ENCODE measurements around the gene FGF2.
"Not testable (repeated sequence)": the region's sequence is repeated elsewhere in the genome, so short reads cannot be mapped to it uniquely, and the experiment has no call there.

Gene FGF2

GRCh38 chr4:122814426-122814825, 12.2 kb upstream of the FGF2 start:
- no peak for DNase-seq (ENCODE audit: low read depth)

GRCh38 chr4:122815248-122815647, 11.4 kb upstream of the FGF2 start:
- no peak for DNase-seq (ENCODE audit: low read depth)

DNA sequence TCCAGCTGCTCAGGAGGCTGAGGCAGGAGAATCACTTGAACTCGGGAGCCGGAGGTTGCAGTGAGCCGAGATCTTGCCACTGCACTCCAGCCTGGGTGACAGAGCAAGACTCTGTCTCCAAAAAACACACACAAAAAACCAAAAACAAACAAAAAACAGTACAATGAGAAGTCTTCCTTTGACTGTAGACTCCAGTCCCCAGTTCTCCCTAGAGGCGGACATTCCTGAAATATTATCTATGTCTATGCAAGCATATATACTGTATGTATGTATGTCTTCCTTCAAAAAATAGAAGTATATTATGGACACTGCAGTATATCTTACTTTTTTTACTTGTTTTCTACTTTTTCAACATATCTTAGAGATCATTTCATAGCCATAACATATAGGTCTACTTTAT, 10.2 kb upstream of the FGF2 start:
- DNase-seq (ENCODE audit: low read depth), result no peak

- DNase-seq (ENCODE audit: low read depth), result no peak
Observed at GRCh38 chr4:122819708-122820449, 6.8 kb upstream of the FGF2 start.

DNA sequence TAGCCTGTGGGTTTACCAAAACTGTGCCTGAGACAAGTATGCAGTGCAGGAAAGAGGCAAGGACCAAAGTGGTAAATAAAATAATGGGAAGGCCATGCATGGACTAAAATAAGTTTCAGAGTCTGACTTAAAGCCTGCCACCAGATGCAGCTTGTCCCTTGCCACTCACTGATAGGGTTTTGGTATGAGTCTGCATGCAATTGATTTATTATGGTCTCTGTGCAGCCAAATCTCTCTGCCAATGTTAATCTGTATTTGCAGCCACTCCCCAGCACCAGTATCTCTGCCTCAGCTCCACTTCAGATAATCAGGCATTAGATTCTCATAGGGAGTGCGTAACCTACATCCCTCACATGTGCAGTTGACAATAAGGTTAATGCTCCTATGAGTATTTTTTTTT, 5.5 kb upstream of the FGF2 start:
- no peak for DNase-seq (ENCODE audit: low read depth)

DNA sequence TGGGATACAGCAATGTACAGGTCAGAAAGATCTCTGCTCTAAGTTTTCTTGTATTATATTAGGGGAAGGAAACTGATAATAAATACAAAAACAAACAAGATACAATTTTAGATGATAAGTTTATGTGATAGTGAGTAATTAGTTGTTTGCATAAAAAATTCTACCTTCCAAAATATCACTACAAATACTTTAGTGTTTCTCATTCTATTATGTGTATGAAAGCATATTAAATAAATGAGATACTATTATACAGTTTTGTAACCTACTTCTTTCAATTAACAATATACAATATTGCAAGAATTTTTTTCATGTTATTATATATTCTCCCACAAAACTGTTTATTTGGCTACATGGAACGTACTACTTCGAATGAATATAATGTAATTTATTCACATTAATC, 4.2 kb upstream of the FGF2 start:
- no peak for DNase-seq (ENCODE audit: low read depth)

DNA sequence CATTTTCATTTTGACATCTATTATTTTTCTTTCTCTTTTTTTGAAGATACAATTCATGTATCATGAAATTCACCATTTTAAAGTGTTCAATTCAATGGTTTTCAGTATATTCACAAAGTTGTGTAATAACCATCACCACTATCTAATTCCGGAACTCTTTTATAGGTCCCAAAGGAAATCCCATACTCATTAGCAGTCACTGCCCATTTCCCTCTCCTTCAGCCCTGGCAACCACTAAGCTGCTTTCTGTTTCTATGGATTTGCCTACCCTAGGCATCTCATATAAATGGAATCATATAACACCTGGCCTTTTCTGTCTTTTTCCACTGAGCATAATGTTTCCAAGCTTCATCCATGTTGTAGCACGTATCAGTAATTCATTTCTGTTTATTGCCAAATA, 3.2 kb upstream of the FGF2 start:
- DNase-seq (ENCODE audit: low read depth), result peak; percentile 60

DNA sequence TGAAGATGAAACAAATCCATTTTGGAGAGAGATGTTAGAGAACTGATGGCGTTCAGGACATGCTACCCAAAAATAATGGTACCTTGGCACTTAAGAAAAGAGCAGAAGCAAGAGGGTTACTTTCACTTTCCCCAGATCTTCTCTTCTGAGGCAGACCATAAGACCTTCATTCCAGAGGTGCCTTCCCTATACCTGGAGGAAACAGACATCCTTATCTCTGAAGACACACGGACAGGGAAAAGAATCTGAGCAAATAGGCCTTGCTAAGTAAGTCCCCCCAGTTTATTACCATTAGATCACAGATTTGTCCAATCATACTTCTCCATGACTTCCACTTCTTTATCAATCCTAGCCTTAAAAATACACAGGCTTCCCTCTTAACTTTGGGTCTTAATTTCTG, 2.0 kb upstream of the FGF2 start:
- no peak for DNase-seq (ENCODE audit: low read depth)

GRCh38 chr4:122826079-122826527, 528 bp upstream of the FGF2 start:
- DNase-seq (ENCODE audit: low read depth), result no peak

DNA sequence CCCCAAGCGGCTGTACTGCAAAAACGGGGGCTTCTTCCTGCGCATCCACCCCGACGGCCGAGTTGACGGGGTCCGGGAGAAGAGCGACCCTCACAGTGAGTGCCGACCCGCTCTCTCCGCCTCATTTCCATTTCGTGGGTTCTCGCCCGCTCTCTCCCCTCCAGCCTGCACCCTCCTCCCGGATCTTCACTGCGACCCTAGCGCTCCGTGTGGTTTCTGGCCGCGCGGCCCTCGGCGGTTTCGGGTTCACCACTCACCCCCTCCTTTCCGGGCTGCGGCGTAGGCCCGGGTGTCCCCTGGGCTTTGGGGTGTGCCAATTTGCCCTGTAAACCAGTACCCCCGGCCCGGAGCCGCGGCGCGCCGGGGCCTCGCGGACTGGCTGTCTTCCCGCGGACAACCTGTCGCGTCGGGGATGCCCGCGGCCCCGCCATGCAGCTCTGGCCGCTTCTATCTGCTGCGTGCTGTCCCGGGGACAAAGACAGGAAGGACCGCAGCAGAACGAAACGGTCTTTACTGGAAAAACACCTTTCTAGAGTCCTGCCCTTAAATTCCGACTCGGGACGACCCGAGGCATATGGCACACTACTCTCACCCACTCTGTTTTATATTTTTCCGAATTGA, 737 bp downstream of the FGF2 start:
- peak; percentile 41 for DNase-seq (ENCODE audit: low read depth)

- DNase-seq (ENCODE audit: low read depth), result peak; percentile 48
Observed at GRCh38 chr4:122827879-122828601, 1.4 kb downstream of the FGF2 start.

GRCh38 chr4:122830426-122831095, 3.9 kb downstream of the FGF2 start:
- DNase-seq (ENCODE audit: low read depth), result no peak

DNA sequence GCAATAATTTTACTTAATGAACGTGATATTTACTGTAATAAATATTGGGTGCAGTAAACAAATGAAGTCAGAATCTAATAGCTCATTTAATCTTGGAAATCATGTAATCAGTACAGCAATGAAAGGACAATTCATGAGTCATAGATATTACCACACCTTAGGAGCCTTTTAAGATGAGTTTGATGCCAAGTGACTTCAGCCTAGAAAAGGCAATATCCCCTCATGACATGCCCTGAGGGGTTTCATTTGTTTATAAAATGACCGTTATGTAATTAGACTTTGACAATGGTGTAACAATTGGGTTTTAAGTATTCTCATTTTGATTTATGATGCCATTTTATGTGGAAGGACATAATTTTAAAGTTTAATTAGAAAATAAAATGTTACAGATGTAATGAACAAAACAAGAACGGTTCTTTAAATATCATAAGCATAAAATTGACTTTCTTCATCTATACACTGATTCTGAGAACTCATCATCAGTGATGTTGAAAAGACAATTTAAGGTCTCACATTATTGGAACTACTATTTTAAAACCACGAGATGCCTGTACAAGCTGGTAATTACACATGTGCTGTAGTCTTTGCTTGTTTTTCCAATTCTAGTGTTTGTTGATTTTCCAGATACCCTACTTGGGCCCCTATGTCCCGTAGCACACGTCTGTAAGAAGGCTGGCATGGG, 5.0 kb downstream of the FGF2 start:
- no peak for DNase-seq (ENCODE audit: low read depth)

DNA sequence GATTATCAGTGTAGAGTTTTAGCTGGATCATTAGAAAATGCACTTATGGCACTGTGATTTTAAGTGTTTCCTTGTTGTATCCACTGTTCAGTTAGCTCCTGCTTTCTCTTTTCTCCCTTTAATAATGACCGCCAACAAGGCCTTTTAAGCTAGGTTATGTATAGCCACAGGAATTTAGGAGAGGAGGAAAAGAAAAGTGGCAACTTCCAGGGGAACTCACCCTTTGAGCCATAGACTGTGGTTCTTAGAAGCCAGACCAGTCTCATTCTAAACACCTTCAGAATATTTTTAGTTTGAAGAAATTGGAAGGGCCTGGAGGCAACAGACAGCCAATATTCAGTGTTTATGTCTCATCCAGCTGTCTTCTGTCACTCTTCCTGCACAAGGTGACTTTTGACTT, 6.1 kb downstream of the FGF2 start:
- no peak for DNase-seq (ENCODE audit: low read depth)

- no peak for DNase-seq (ENCODE audit: low read depth)
Observed at GRCh38 chr4:122833999-122834398, 7.4 kb downstream of the FGF2 start.

DNA sequence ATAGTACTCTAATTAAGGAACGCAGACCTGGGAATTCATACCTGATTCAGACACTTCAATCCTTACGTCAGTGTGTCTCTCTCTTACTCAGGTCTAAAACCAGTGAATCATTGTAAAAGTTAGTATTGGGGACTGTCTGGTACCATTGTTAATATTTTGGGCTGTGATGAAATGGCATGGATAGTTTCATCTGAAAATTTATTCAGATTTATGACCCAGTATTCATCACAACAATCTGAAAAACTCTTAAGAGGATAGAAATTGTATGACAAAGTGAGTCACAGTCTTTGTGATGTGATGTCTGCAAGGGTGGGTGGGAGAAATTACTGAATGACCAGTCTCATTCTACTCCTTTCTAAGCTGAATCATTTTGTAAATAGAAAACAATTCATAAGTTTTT, 10.3 kb downstream of the FGF2 start:
- DNase-seq (ENCODE audit: low read depth), result no peak

- DNase-seq (ENCODE audit: low read depth), result no peak
Observed at GRCh38 chr4:122838034-122838433, 11.4 kb downstream of the FGF2 start.

- DNase-seq (ENCODE audit: low read depth), result no peak
Observed at GRCh38 chr4:122842392-122842791, 15.8 kb downstream of the FGF2 start.

DNA sequence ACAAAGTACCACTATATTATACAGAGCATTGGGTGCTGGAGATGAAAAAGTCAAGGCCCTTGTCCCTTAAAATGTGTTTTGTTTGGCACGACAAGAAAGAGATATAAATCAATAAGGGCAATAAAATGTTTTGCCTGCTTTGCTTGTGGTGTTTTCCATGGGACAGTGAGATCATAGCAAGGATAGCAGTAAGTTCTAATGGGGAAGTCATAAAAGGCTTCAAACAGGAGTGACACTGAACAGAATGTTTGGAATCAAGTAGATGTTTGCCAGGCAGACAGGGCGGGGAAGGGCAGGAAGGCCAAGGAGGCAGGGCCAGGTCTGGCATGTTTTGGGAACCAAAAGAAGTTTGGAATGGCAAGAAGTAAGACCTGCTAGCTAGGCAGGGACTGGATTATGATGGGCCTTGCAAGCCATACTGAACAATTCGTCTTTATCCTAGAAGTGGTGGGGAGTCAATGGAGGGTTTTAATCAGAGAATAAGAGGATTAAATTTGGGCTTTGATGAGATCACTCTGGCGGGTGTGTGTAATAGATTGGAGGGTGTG, 16.4 kb downstream of the FGF2 start:
- no peak for DNase-seq (ENCODE audit: low read depth)

GRCh38 chr4:122844391-122844790, 17.8 kb downstream of the FGF2 start:
- DNase-seq (ENCODE audit: low read depth), result not testable (repeated sequence)

GRCh38 chr4:122845066-122845465, 18.4 kb downstream of the FGF2 start:
- DNase-seq (ENCODE audit: low read depth), result no peak

GRCh38 chr4:122845760-122846159, 19.1 kb downstream of the FGF2 start:
- DNase-seq (ENCODE audit: low read depth), result no peak

Data from stromal cell of bone marrow (primary cell).